ENCODE results near the gene TAF9B.

GRCh38 chrX:78103623-78104446, 35.6 kb downstream of the TAF9B start, which contains the start of gene PGK1:
- no peak for TF ChIP-seq FOXM1 (IDR thresholded peaks at IDR 0.05; ENCODE audit: borderline replicate concordance)
- TF ChIP-seq ELF4 (IDR thresholded peaks at IDR 0.05) = peak; percentile 58; the same call in 1 of the 2 replicates
